GM12878 (cell line): Measurements from ENCODE around the gene ARHGAP6. TPM values are rescaled to one million over a fixed set of nuclear protein-coding genes. Genes with fewer than 3 reads are reported as not detected.

ENCODE experiments used
- ATAC-seq: fragments of 200-7000 bp; cut with Tn5 transposase; 3 replicates; pipeline ENCODE4 v1.9.1; 2020; ENCODE audit warnings: mild to moderate bottlenecking, moderate library complexity
- BruUV-seq: library from RNA; stranded (reverse); fragments of 400-500 nt; replicated peaks from 2 replicates; lab custom pipeline; 2021; lab: Mats Ljungman, UMichigan
- CTCF ChIA-PET: fragments of 300-600 bp; sonication (Branson Sonifier 250); formaldehyde crosslinking; extraction: SDS; loops from one replicate; lab custom pipeline; 2021; ENCODE audit warnings: inconsistent platforms; lab: Yijun Ruan, JAX
- POLR2A ChIA-PET: fragments of 350-600 bp; formaldehyde crosslinking; extraction: SDS; loops from one replicate; lab custom pipeline; 2021; ENCODE audit warnings: inconsistent platforms; lab: Charles Lee
- RAD21 ChIA-PET: fragments of 300-600 bp; sonication (Branson Sonifier 250); formaldehyde crosslinking; loops from one replicate; lab custom pipeline; 2023; ENCODE audit warnings: antibody characterized with exemption; ENCODE audit not compliant: unreplicated experiment; lab: Charles Lee
- SMC1A ChIA-PET: fragments of 300-600 bp; sonication (Branson Sonifier 250); formaldehyde crosslinking; loops from one replicate; lab custom pipeline; 2023; ENCODE audit not compliant: unreplicated experiment, uncharacterized antibody; lab: Charles Lee
- DNase-seq: peaks from one replicate; pipeline ENCODE4 v3.0.0-alpha.2; 2011; ENCODE audit warnings: low read depth, low spot score
- FAIRE-seq: peaks from 3 replicates; lab custom pipeline; 2011; peaks lifted over from hg19 to GRCh38; lab: Jason Lieb, UNC
- H2AFZ ChIP-seq: 2 replicates; pipeline ENCODE4 v1.6.0; 2011; ENCODE audit warnings: low read depth, low read length, control low read depth; ENCODE audit not compliant: control insufficient read depth
- H3K27ac ChIP-seq: 2 replicates; pipeline ENCODE4 v1.5.1; 2011; ENCODE audit warnings: control low read depth; ENCODE audit not compliant: control insufficient read depth, insufficient read depth
- H3K27me3 ChIP-seq, 2 experiments: replicated peaks in 1 of 2; 2 replicates each; pipeline versions ENCODE4 v1.6.0 to v1.6.1; 2011; ENCODE audit warnings: low read length in 1 of 2; ENCODE audit not compliant: control insufficient read depth in 2 of 2, insufficient read depth in 2 of 2
- H3K36me3 ChIP-seq, 2 experiments: 2 replicates each; pipeline ENCODE4 v1.5.1; 2011; ENCODE audit warnings: low read length in 1 of 2; ENCODE audit not compliant: control insufficient read depth in 2 of 2, insufficient read depth in 2 of 2
- H3K4me1 ChIP-seq: 2 replicates; pipeline ENCODE4 v1.6.1; 2011; ENCODE audit warnings: mild to moderate bottlenecking, low read length, moderate library complexity, mixed read lengths; ENCODE audit not compliant: control insufficient read depth, insufficient read depth
- H3K4me2 ChIP-seq: 2 replicates; pipeline ENCODE4 v1.6.0; 2011; ENCODE audit warnings: control low read depth; ENCODE audit not compliant: control insufficient read depth, insufficient read depth
- H3K4me3 ChIP-seq: fragments of 200-600 bp; sonication (generic); 2 replicates; pipeline ENCODE4 v1.5.1; 2016
- H3K79me2 ChIP-seq: 2 replicates; pipeline ENCODE4 v1.6.0; 2011; ENCODE audit warnings: low read length; ENCODE audit not compliant: control insufficient read depth, insufficient read depth
- H3K9ac ChIP-seq: 2 replicates; pipeline ENCODE4 v1.8.0; 2011; ENCODE audit warnings: low read length, control low read depth, mixed read lengths; ENCODE audit not compliant: control insufficient read depth, insufficient read depth
- H3K9me3 ChIP-seq: replicated peaks from 3 replicates; pipeline ENCODE4 v1.5.1; 2011; ENCODE audit warnings: mild to moderate bottlenecking, low read length; ENCODE audit not compliant: control insufficient read depth, insufficient read depth
- H4K20me1 ChIP-seq: 2 replicates; pipeline ENCODE4 v1.6.0; 2011; ENCODE audit not compliant: control insufficient read depth, insufficient read depth
- BCL11A ChIP-seq: IDR thresholded peaks from 2 replicates; pipeline ENCODE4 v1.6.1; 2011; ENCODE audit warnings: low read depth, low read length
- BHLHE40 ChIP-seq, 2 experiments: fragments of 450-650 bp in 1 of 2; IDR thresholded peaks; 2 replicates each; pipeline ENCODE4 v1.6.1; 2011 to 2017; ENCODE audit warnings: low read depth in 2 of 2, borderline replicate concordance in 1 of 2, improper control_type of control experiment in 1 of 2, low read length in 1 of 2, mild to moderate bottlenecking in 1 of 2
- BRCA1 ChIP-seq: IDR thresholded peaks from 2 replicates; pipeline ENCODE4 v1.6.1; 2011; ENCODE audit warnings: low read depth, low read length, improper control_type of control experiment
- EP300 ChIP-seq, 2 experiments: fragments of 150-350 bp in 1 of 2; IDR thresholded peaks; 2 replicates each; pipeline ENCODE4 v1.6.1; 2011 to 2012; ENCODE audit warnings: low read depth in 2 of 2, low read length in 2 of 2, borderline replicate concordance in 1 of 2, improper control_type of control experiment in 1 of 2, inconsistent platforms in 1 of 2; ENCODE audit not compliant: control insufficient read depth in 1 of 2
- FOXM1 ChIP-seq: IDR thresholded peaks from 2 replicates; pipeline ENCODE4 v1.6.1; 2012; ENCODE audit warnings: low read depth, mild to moderate bottlenecking, inconsistent platforms, low read length, moderate library complexity
- LARP7 ChIP-seq: fragments of 450-650 bp; IDR thresholded peaks from 2 replicates; pipeline ENCODE4 v1.6.1; 2017; ENCODE audit warnings: mild to moderate bottlenecking
- MEF2B ChIP-seq: fragments of 450-650 bp; IDR thresholded peaks from 2 replicates; pipeline ENCODE4 v1.6.1; 2018; ENCODE audit warnings: mild to moderate bottlenecking, moderate library complexity; ENCODE audit not compliant: partially characterized antibody, poor library complexity, severe bottlenecking
- NFXL1 ChIP-seq: fragments of 450-650 bp; IDR thresholded peaks from 2 replicates; pipeline ENCODE4 v1.6.1; 2017; ENCODE audit warnings: antibody characterized with exemption, mild to moderate bottlenecking, borderline replicate concordance
- NR2C1 ChIP-seq: fragments of 450-650 bp; IDR thresholded peaks from 2 replicates; pipeline ENCODE4 v1.6.1; 2017; ENCODE audit warnings: antibody characterized with exemption, mild to moderate bottlenecking, moderate library complexity
- NR2F1 ChIP-seq: fragments of 450-650 bp; conservative IDR thresholded peaks from 2 replicates; pipeline ENCODE4 v1.6.1; 2017; ENCODE audit warnings: mild to moderate bottlenecking
- SPI1 ChIP-seq: IDR thresholded peaks from 2 replicates; pipeline ENCODE4 v1.6.1; 2011; ENCODE audit warnings: low read depth, mild to moderate bottlenecking, low read length, moderate library complexity, borderline replicate concordance; ENCODE audit not compliant: insufficient read depth
- STAT1 ChIP-seq: fragments of 450-650 bp; conservative IDR thresholded peaks from 2 replicates; pipeline ENCODE4 v1.6.1; 2014; ENCODE audit warnings: antibody characterized with exemption, mild to moderate bottlenecking
- ZZZ3 ChIP-seq: IDR thresholded peaks from 2 replicates; pipeline ENCODE4 v1.6.1; 2011; ENCODE audit warnings: low read depth; ENCODE audit not compliant: control insufficient read depth, insufficient read length
- WGBS: methylation state at CpG from one replicate; pipeline ENCODE4 v1.1.6; 2016; ENCODE audit warnings: low lambda C conversion rate; ENCODE audit not compliant: insufficient replicate concordance, insufficient coverage; ENCODE audit errors: missing lambda C conversion rate; 5-methylcytosine and 5-hydroxymethylcytosine counted together
- in situ Hi-C: fragments of 300-500 bp; cut with MboI; formaldehyde crosslinking; loops from 9 replicates; pipeline ENCODE4 v1.14.3; 2018; ENCODE audit warnings: mixed read lengths
- intact Hi-C: fragments of 100-400 bp; cut with micrococcal nuclease; formaldehyde crosslinking; loops from one replicate; pipeline ENCODE4 v1.14.2; 2022; ENCODE audit not compliant: unreplicated experiment
- polyA plus RNA-seq, 11 experiments: library from polyadenylated mRNA; depleted of rRNA in 4 of 11; unstranded in 6 of 11; stranded (reverse) in 5 of 11; fragments of >200 nt; fragmentation: Nextera tagmentation in 4 of 11; fragmentation: Illumina TruSeq in 1 of 11; extraction: Ambion mirVana in 4 of 11; extraction: Trizol in 1 of 11; gene quantifications; 1 replicate in 1 of 11; 2 replicates in 10 of 11; pipeline versions ENCODE4 v1.2.1 to v1.2.3, GENCODE V29; 2011 to 2016; ENCODE audit warnings: inconsistent platforms in 2 of 11, missing spikeins in 2 of 11, low read depth in 1 of 11
- total RNA-seq, 4 experiments: library from RNA; depleted of rRNA in 3 of 4; stranded (reverse); fragments of >200 nt in 3 of 4; fragmentation: Illumina TruSeq in 1 of 4; extraction: Trizol in 1 of 4; gene quantifications; 2 replicates each; pipeline versions ENCODE4 v1.2.1 to v1.2.3, GENCODE V29; 2013 to 2021
- TF ChIP-seq, protein P1 (sequence below): fragments of 450-650 bp; IDR thresholded peaks from 2 replicates; pipeline ENCODE4 v1.6.1; 2017; ENCODE audit warnings: low read depth, mild to moderate bottlenecking, moderate library complexity
- TF ChIP-seq, protein P2 (sequence below): IDR thresholded peaks from 2 replicates; pipeline ENCODE4 v1.6.1; 2012; ENCODE audit warnings: low read depth, low read length, improper control_type of control experiment

Gene ARHGAP6
- total and polyA plus RNA-seq, 10 of the 15 experiments (the other 5 are each of a cell fraction or from before 2014, with no cell fraction given), result 0.20 to 1.8 (median 0.76) TPM

DNA sequence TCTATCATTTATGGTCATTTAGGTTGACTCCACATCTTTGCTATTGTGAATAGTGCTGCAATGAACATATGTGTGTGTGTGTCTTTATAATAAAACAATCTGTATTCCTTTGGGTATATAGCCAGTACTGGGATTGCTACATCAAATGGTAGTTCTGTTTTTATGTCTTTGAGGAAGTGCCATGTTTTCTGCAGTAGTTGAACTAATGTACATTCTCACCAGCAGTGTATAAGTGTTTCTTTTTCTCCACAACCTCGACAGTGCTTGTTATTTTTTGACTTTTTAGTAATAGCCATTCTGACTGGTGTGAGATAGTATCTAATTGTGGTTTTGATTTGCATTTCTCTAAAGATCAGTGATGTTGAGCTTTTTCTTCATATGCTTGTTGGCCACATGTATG is 80.5 kb downstream of the ARHGAP6 start:
- CTCF ChIA-PET, result no interaction called here
- FAIRE-seq, result no peak

DNA sequence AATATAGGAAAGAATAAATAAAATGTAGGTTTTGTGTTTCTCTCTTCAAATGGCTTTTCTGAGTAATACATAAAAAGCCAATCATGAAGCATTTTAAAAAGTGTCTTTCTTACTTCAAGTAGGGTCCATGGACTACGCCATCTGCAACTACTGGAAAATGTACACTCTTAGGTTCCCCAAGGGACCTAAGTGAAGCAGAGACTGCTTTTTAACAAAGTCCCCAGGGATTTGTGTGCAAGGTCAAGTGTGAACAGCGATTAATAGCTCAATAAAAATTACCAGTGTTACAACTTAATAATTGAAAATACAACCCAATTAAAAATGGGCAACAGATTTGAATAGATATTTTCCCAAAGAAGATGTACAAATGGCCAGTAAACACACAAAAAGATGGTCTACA is 84.9 kb downstream of the ARHGAP6 start:
- Histone ChIP-seq H3K79me2 (no peaks in the 10 kb centered on the region), H3K4me1 (no peaks in the 10 kb centered on the region; the same call in 1 of the 2 replicates), H3K27ac (no peak overlapping the region), H3K36me3 (no peaks in the 10 kb centered on the region), H3K4me3 (no peak overlapping the region), H3K27me3 (no peaks in the 10 kb centered on the region), H4K20me1 (no peaks in the 10 kb centered on the region), H2AFZ (no peak overlapping the region), H3K4me2 (no peak overlapping the region), H3K9me3 (no peaks in the 10 kb centered on the region; the same call in 2 of the 3 replicates), H3K9ac (no peak overlapping the region)
- ChIA-PET SMC1A (interaction anchor here (0.6 to 5.4 kb wide), 11 partner anchors 9 to 212 kb away, joined by 3 to 17 read pairs (median 4); no protein-coding TSS in a partner anchor), CTCF (interaction anchor here (0.8 to 2.5 kb wide), 5 partner anchors 27 to 193 kb away, joined by 3 to 7 read pairs (median 3); no protein-coding TSS in a partner anchor), POLR2A (no interaction called here), RAD21 (interaction anchor here (0.9 to 4.2 kb wide), 12 partner anchors 16 to 212 kb away, joined by 3 to 23 read pairs (median 5); no protein-coding TSS in a partner anchor)
- FAIRE-seq (no peak), ATAC-seq (peak; percentile 23; the same call in 1 of the 3 replicates), DNase-seq (no peak)
- in situ Hi-C loops (no loop called here), intact Hi-C loops (no loop called here)
- 7% methylated on average over 2 of the region's 2 CpGs for WGBS
- BruUV-seq, result no TSS peak
- no peak for TF ChIP-seq BHLHE40 (IDR thresholded peaks at IDR 0.05; ENCODE audit: borderline replicate concordance in 1 of 2, low read depth in 2 of 2, low read length in 1 of 2)
- TF ChIP-seq, protein P1, sequence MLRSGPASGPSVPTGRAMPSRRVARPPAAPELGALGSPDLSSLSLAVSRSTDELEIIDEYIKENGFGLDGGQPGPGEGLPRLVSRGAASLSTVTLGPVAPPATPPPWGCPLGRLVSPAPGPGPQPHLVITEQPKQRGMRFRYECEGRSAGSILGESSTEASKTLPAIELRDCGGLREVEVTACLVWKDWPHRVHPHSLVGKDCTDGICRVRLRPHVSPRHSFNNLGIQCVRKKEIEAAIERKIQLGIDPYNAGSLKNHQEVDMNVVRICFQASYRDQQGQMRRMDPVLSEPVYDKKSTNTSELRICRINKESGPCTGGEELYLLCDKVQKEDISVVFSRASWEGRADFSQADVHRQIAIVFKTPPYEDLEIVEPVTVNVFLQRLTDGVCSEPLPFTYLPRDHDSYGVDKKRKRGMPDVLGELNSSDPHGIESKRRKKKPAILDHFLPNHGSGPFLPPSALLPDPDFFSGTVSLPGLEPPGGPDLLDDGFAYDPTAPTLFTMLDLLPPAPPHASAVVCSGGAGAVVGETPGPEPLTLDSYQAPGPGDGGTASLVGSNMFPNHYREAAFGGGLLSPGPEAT, result no peak
- no peak for TF ChIP-seq LARP7
- TF ChIP-seq, protein P2, sequence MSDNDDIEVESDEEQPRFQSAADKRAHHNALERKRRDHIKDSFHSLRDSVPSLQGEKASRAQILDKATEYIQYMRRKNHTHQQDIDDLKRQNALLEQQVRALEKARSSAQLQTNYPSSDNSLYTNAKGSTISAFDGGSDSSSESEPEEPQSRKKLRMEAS, result no peak
- TF ChIP-seq NR2F1, result 0 out of 2 replicates have a peak, but pooled peaks have one; percentile 19
- TF ChIP-seq STAT1, result no peak
- TF ChIP-seq BCL11A, result no peak
- TF ChIP-seq ZZZ3, result no peak
- TF ChIP-seq NFXL1, result no peak
- no peak for TF ChIP-seq NR2C1
- TF ChIP-seq MEF2B, result peak; percentile 91
- TF ChIP-seq EP300 (IDR thresholded peaks at IDR 0.05; ENCODE audit: borderline replicate concordance in 1 of 2, control insufficient read depth in 1 of 2, low read depth in 2 of 2, low read length in 2 of 2), result no peak
- no peak for TF ChIP-seq BRCA1

More for the DNA sequence above, 80.5 kb downstream of the ARHGAP6 start:
- ChIA-PET SMC1A (interaction anchor here (0.9 to 1.0 kb wide), 2 partner anchors 45 to 178 kb away, joined by 3 read pairs; no protein-coding TSS in a partner anchor), RAD21 (interaction anchor here (1.7 kb wide), 1 partner anchor 208 kb away, joined by 4 read pairs; no protein-coding TSS in a partner anchor), POLR2A (no interaction called here)
- Histone ChIP-seq H3K27me3 (no peaks in the 10 kb centered on the region), H3K4me3 (no peak overlapping the region), H3K4me2 (no peak overlapping the region), H2AFZ (no peak overlapping the region), H3K27ac (no peak overlapping the region), H3K36me3 (no peaks in the 10 kb centered on the region), H3K4me1 (no peaks in the 10 kb centered on the region; the same call in 1 of the 2 replicates), H3K9me3 (no peaks in the 10 kb centered on the region; the same call in 2 of the 3 replicates), H3K79me2 (no peaks in the 10 kb centered on the region), H4K20me1 (no peaks in the 10 kb centered on the region), H3K9ac (no peak overlapping the region)
- DNase-seq (no peak), ATAC-seq (peak; percentile 56)
- intact Hi-C loops (no loop called here), in situ Hi-C loops (no loop called here)
- WGBS, result 0% methylated on average over 1 of the region's 1 CpG
- no TSS peak for BruUV-seq
- TF ChIP-seq FOXM1, result no peak
- peak; percentile 33; the same call in 1 of the 2 replicates for TF ChIP-seq SPI1
